Testis (tissue), 3 donors: ENCODE results near the gene WHRN. TPM values are rescaled to one million over a fixed set of nuclear protein-coding genes. Genes with fewer than 3 reads are reported as not detected.

Source experiments
- DNase-seq: peaks from one replicate; pipeline ENCODE4 v3.0.0-alpha.2; 2019
- H3K27ac ChIP-seq, 2 donors: fragments of 200-600 bp; sonication (generic); one replicate each; pipeline ENCODE4 v1.5.1; 2019
- H3K27me3 ChIP-seq: fragments of 200-600 bp; sonication (generic); one replicate; pipeline ENCODE4 v1.5.1; 2019
- H3K36me3 ChIP-seq: fragments of 200-600 bp; sonication (generic); one replicate; pipeline ENCODE4 v1.5.1; 2017; ENCODE audit warnings: low read depth; ENCODE audit errors: missing control alignments
- H3K4me1 ChIP-seq: fragments of 200-600 bp; sonication (generic); one replicate; pipeline ENCODE4 v1.5.1; 2019
- H3K4me3 ChIP-seq, 2 donors: fragments of 200-600 bp; sonication (generic); one replicate each; pipeline ENCODE4 v1.5.1; 2017 to 2019
- H3K9me3 ChIP-seq: fragments of 200-600 bp; sonication (generic); one replicate; pipeline ENCODE4 v1.5.1; 2017
- CTCF ChIP-seq, 3 experiments: fragments of 450-650 bp in 2 of 3; fragments of 200-600 bp in 1 of 3; sonication (generic) in 1 of 3; IDR thresholded peaks; one replicate each; pipeline ENCODE4 v1.5.1; 2016 to 2019; ENCODE audit warnings: antibody characterized with exemption in 3 of 3, mild to moderate bottlenecking in 2 of 3, moderate library complexity in 1 of 3
- POLR2A ChIP-seq: fragments of 450-650 bp; IDR thresholded peaks from one replicate; pipeline ENCODE4 v1.6.1; 2017; ENCODE audit warnings: antibody characterized with exemption, mild to moderate bottlenecking, moderate library complexity
- WGBS, 2 donors: methylation state at CpG; one replicate each; pipeline ENCODE4 v1.1.5; 2018; 5-methylcytosine and 5-hydroxymethylcytosine counted together
- intact Hi-C: fragments of 100-400 bp; cut with DNase I; formaldehyde crosslinking; loops from one replicate; pipeline ENCODE4 v1.15.1; 2023; ENCODE audit warnings: low total_unique reads
- polyA plus RNA-seq: library from polyadenylated mRNA; stranded (reverse); fragments of 350-450 nt; fragmentation: Illumina TruSeq; extraction: RNeasy Lipid Tissue Mini Kit (QIAGEN cat#74804); gene quantifications from one replicate; pipeline ENCODE4 v1.2.3, GENCODE V29; 2014; ENCODE audit warnings: low read depth, low replicate concordance; ENCODE audit not compliant: insufficient read depth
- small RNA-seq, 2 donors: library from RNA; depleted of rRNA; stranded (forward); fragments of <200 nt; gene quantifications; one replicate each; pipeline ENCODE3, GENCODE V24; 2016
- total RNA-seq, 2 donors: library from RNA; depleted of rRNA; stranded (reverse); fragments of >200 nt; gene quantifications; one replicate each; pipeline ENCODE4 v1.2.3, GENCODE V29; 2016

WHRN gene
- total and polyA plus RNA-seq, 3 donors from 2014 or later = 70.3 to 208 (median 181) TPM

GRCh38 chr9:114359801-114360200, 145.5 kb downstream of the WHRN start:
- no peak for TF ChIP-seq POLR2A
- no peak for TF ChIP-seq CTCF (IDR thresholded peaks at IDR 0.05)
- Histone ChIP-seq H3K36me3 (no peaks in the 10 kb centered on the region), H3K27me3 (no peaks in the 10 kb centered on the region), H3K27ac (no peak overlapping the region), H3K9me3 (no peaks in the 10 kb centered on the region), H3K4me1 (no peaks in the 10 kb centered on the region), H3K4me3 (no peak overlapping the region)
- 94 to 96% methylated on average over 6 to 7 of the region's 7 CpGs for WGBS, 2 donors
- DNase-seq = no peak
- intact Hi-C loops = no loop called here

- Histone ChIP-seq H3K9me3 (no peaks in the 10 kb centered on the region), H3K4me1 (no peaks in the 10 kb centered on the region), H3K27me3 (no peaks in the 10 kb centered on the region), H3K27ac (no peak overlapping the region), H3K4me3 (no peak overlapping the region), H3K36me3 (no peaks in the 10 kb centered on the region)
- 95 to 100% methylated on average over 2 to 9 of the region's 9 CpGs for WGBS, 2 donors
- no peak for TF ChIP-seq CTCF (IDR thresholded peaks at IDR 0.05)
- no peak for TF ChIP-seq POLR2A
- DNase-seq = no peak
- intact Hi-C loops = no loop called here
Measured at GRCh38 chr9:114357911-114358328, 147.4 kb downstream of the WHRN start.

GRCh38 chr9:114357360-114357759, 147.9 kb downstream of the WHRN start:
- H3K4me1 ChIP-seq = no peaks in the 10 kb centered on the region
- no peak for DNase-seq
- no peaks in the 10 kb centered on the region for H3K27me3 ChIP-seq
- no peak for TF ChIP-seq CTCF (IDR thresholded peaks at IDR 0.05)
- TF ChIP-seq POLR2A = no peak
- no peaks in the 10 kb centered on the region for H3K9me3 ChIP-seq
- H3K36me3 ChIP-seq = no peaks in the 10 kb centered on the region
- intact Hi-C loops = no loop called here
- H3K4me3 ChIP-seq = no peak overlapping the region
- WGBS, 2 donors = 87% methylated on average over 6 of the region's 6 CpGs
- no peak overlapping the region for H3K27ac ChIP-seq

GRCh38 chr9:114356792-114357191, 148.5 kb downstream of the WHRN start:
- 77 to 86% methylated on average over 4 to 6 of the region's 6 CpGs for WGBS, 2 donors
- no peaks in the 10 kb centered on the region for H3K27me3 ChIP-seq
- no peak for DNase-seq
- H3K9me3 ChIP-seq = no peaks in the 10 kb centered on the region
- H3K4me3 ChIP-seq = no peak overlapping the region
- H3K27ac ChIP-seq = no peak overlapping the region
- H3K4me1 ChIP-seq = no peaks in the 10 kb centered on the region
- H3K36me3 ChIP-seq = no peaks in the 10 kb centered on the region
- TF ChIP-seq CTCF (IDR thresholded peaks at IDR 0.05) (no peak), POLR2A (no peak)
- intact Hi-C loops = no loop called here

GRCh38 chr9:114355821-114356220, 149.5 kb downstream of the WHRN start:
- no peak for DNase-seq
- H3K27me3 ChIP-seq = no peaks in the 10 kb centered on the region
- H3K4me3 ChIP-seq = no peak overlapping the region
- no peaks in the 10 kb centered on the region for H3K9me3 ChIP-seq
- H3K27ac ChIP-seq = no peak overlapping the region
- H3K4me1 ChIP-seq = no peaks in the 10 kb centered on the region
- H3K36me3 ChIP-seq = no peaks in the 10 kb centered on the region
- intact Hi-C loops = no loop called here
- TF ChIP-seq POLR2A = no peak
- WGBS, 2 donors = 94% methylated on average over 5 to 6 of the region's 6 CpGs

Small RNAs within 50 kb of the gene (small RNA-seq; reads per million reads assigned to genes)
- gene AL138895.2 = 0 reads per million in 2 donors

Other genes with a start within 250 kb of the WHRN start
- not detected for gene ORM1, start 182.4 kb downstream of the WHRN start, total RNA-seq
- 1.6 TPM for gene ORM1, start 182.4 kb downstream of the WHRN start, polyA plus RNA-seq
- under 1 TPM in 1 of 2 donors, not detected in 1; 0.56 TPM for gene ORM2, start 175.6 kb downstream of the WHRN start, total RNA-seq
- gene ORM2, start 175.6 kb downstream of the WHRN start, polyA plus RNA-seq = 2.3 TPM
- gene AKNA, start 117.5 kb downstream of the WHRN start, total RNA-seq = 10 to 100 TPM; 21.2 to 31.5 TPM
- gene AKNA, start 117.5 kb downstream of the WHRN start, polyA plus RNA-seq = 20.6 TPM
- gene ATP6V1G1, start 82.3 kb upstream of the WHRN start, total RNA-seq = 100 to 1,000 TPM; 233 to 243 TPM
- gene ATP6V1G1, start 82.3 kb upstream of the WHRN start, polyA plus RNA-seq = 215 TPM
- gene TMEM268, start 105.8 kb upstream of the WHRN start, total RNA-seq = 10 to 100 TPM; 23.8 to 26.1 TPM
- 11.3 TPM for gene TMEM268, start 105.8 kb upstream of the WHRN start, polyA plus RNA-seq
- gene TEX53, start 152.3 kb upstream of the WHRN start, total RNA-seq = 10 to 100 TPM; 13.4 to 23.5 TPM
- gene TEX53, start 152.3 kb upstream of the WHRN start, polyA plus RNA-seq = 68.8 TPM
- 10 to 100 TPM; 11.5 to 44.0 TPM for gene TEX48, start 176.7 kb upstream of the WHRN start, total RNA-seq
- 34.6 TPM for gene TEX48, start 176.7 kb upstream of the WHRN start, polyA plus RNA-seq